ENCODE results near the gene ZMAT5.
A peak's percentile ranks its signal among the peaks of the same experiment; 100 is the strongest.
"Not testable (repeated sequence)": the region's sequence is repeated elsewhere in the genome, so short reads cannot be mapped to it uniquely, and the experiment has no call there.

Gene ZMAT5

GRCh38 chr22:29754658-29755395, 12.0 kb downstream of the ZMAT5 start:
- DNase-seq (ENCODE audit: low spot score), result not testable (repeated sequence)

GRCh38 chr22:29753808-29754657, 12.8 kb downstream of the ZMAT5 start:
- no peak for DNase-seq (ENCODE audit: low spot score)

- no peak for DNase-seq (ENCODE audit: low spot score)
Observed at GRCh38 chr22:29751669-29752068, 15.1 kb downstream of the ZMAT5 start.

- no peak for DNase-seq (ENCODE audit: low spot score)
Observed at GRCh38 chr22:29750559-29751538, 16.0 kb downstream of the ZMAT5 start.

- no peak for DNase-seq (ENCODE audit: low spot score)
Observed at GRCh38 chr22:29750029-29750428, 16.8 kb downstream of the ZMAT5 start.

GRCh38 chr22:29748248-29748893, 18.4 kb downstream of the ZMAT5 start:
- no peak for DNase-seq (ENCODE audit: low spot score)

GRCh38 chr22:29747832-29748231, 19.0 kb downstream of the ZMAT5 start:
- no peak for DNase-seq (ENCODE audit: low spot score)

- no peak for DNase-seq (ENCODE audit: low spot score)
Observed at GRCh38 chr22:29744902-29745301, 21.9 kb downstream of the ZMAT5 start.

GRCh38 chr22:29742326-29742725, 24.5 kb downstream of the ZMAT5 start:
- DNase-seq (ENCODE audit: low spot score), result no peak

GRCh38 chr22:29741926-29742325, 24.9 kb downstream of the ZMAT5 start:
- no peak for DNase-seq (ENCODE audit: low spot score)

GRCh38 chr22:29740216-29740615, 26.6 kb downstream of the ZMAT5 start:
- no peak for DNase-seq (ENCODE audit: low spot score)

GRCh38 chr22:29739346-29739875, 27.4 kb downstream of the ZMAT5 start:
- no peak for DNase-seq (ENCODE audit: low spot score)

- DNase-seq (ENCODE audit: low spot score), result no peak
Observed at GRCh38 chr22:29738118-29738815, 28.5 kb downstream of the ZMAT5 start.

- no peak for DNase-seq (ENCODE audit: low spot score)
Observed at GRCh38 chr22:29737251-29738117, 29.3 kb downstream of the ZMAT5 start.

- no peak for DNase-seq (ENCODE audit: low spot score)
Observed at GRCh38 chr22:29735416-29735815, 31.4 kb downstream of the ZMAT5 start.

- DNase-seq (ENCODE audit: low spot score), result no peak
Observed at GRCh38 chr22:29734838-29735237, 32.0 kb downstream of the ZMAT5 start.

GRCh38 chr22:29734406-29734805, 32.4 kb downstream of the ZMAT5 start:
- no peak for DNase-seq (ENCODE audit: low spot score)

- DNase-seq (ENCODE audit: low spot score), result peak; percentile 46
Observed at GRCh38 chr22:29733362-29734201, 33.2 kb downstream of the ZMAT5 start.
